Stimulated activated CD8-positive, alpha-beta memory T cell treated with anti-CD3 and anti-CD28 coated beads, Interleukin-15, amount 100 ng/mL, for 1 hour (primary cell): ENCODE data around the gene SPPL3.
"Not testable (repeated sequence)": the region's sequence is repeated elsewhere in the genome, so short reads cannot be mapped to it uniquely, and the experiment has no call there.

ENCODE experiments used
- DNase-seq: peaks from one replicate; pipeline ENCODE4 v3.0.0-alpha.2; 2020; ENCODE audit warnings: low read depth

SPPL3 gene

GRCh38 chr12:120820884-120821510 is 83.2 kb downstream of the SPPL3 start:
- no peak for DNase-seq

GRCh38 chr12:120818416-120818815 is 85.7 kb downstream of the SPPL3 start:
- no peak for DNase-seq

GRCh38 chr12:120817559-120818330 is 86.4 kb downstream of the SPPL3 start:
- no peak for DNase-seq

- no peak for DNase-seq
These were observed 87.8 kb downstream of the SPPL3 start for GRCh38 chr12:120816363-120816762.

GRCh38 chr12:120814903-120815429 is 89.2 kb downstream of the SPPL3 start:
- DNase-seq, result no peak

- no peak for DNase-seq
These were observed 89.8 kb downstream of the SPPL3 start for GRCh38 chr12:120814203-120814902.

- no peak for DNase-seq
These were observed 90.5 kb downstream of the SPPL3 start for GRCh38 chr12:120813588-120814153.

GRCh38 chr12:120810021-120810420 is 94.1 kb downstream of the SPPL3 start:
- DNase-seq, result no peak

GRCh38 chr12:120804428-120804827 is 99.7 kb downstream of the SPPL3 start:
- DNase-seq, result no peak

- no peak for DNase-seq
These were observed 103.0 kb downstream of the SPPL3 start for GRCh38 chr12:120801146-120801545.

- no peak for DNase-seq
These were observed 103.5 kb downstream of the SPPL3 start for GRCh38 chr12:120800665-120801064.

- no peak for DNase-seq
These were observed 104.7 kb downstream of the SPPL3 start for GRCh38 chr12:120799243-120800045.

GRCh38 chr12:120798696-120799095 is 105.5 kb downstream of the SPPL3 start:
- DNase-seq, result no peak

- no peak for DNase-seq
These were observed 106.2 kb downstream of the SPPL3 start for GRCh38 chr12:120797677-120798642.

- no peak for DNase-seq
These were observed 108.5 kb downstream of the SPPL3 start for GRCh38 chr12:120795441-120796178.

- DNase-seq, result no peak
These were observed 110.8 kb downstream of the SPPL3 start for GRCh38 chr12:120793357-120793756.

GRCh38 chr12:120792456-120792855 is 111.7 kb downstream of the SPPL3 start:
- DNase-seq, result not testable (repeated sequence)

- DNase-seq, result no peak
These were observed 112.4 kb downstream of the SPPL3 start for GRCh38 chr12:120791669-120792176.

GRCh38 chr12:120790114-120790513 is 114.0 kb downstream of the SPPL3 start:
- no peak for DNase-seq
